HepG2 (cell line): ENCODE data around the gene MCF2L. TPM values are rescaled to one million over a fixed set of nuclear protein-coding genes. Genes with fewer than 3 reads are reported as not detected.

ENCODE experiments used
- CBX1 ChIP-seq: IDR thresholded peaks from one replicate; pipeline ENCODE4 v1.6.1; 2016; ENCODE audit warnings: antibody characterized with exemption, low read depth
- EZH2 ChIP-seq: conservative IDR thresholded peaks from 2 replicates; pipeline ENCODE4 v1.6.1; 2012; ENCODE audit warnings: mild to moderate bottlenecking, low read depth, low read length, moderate library complexity
- HDAC2 ChIP-seq: sonication (generic); formaldehyde crosslinking; IDR thresholded peaks from 2 replicates; pipeline ENCODE4 v1.4.0; 2020; ENCODE audit warnings: missing genetic modification reagents
- HOXD1 ChIP-seq: sonication (generic); formaldehyde crosslinking; IDR thresholded peaks from 2 replicates; pipeline ENCODE4 v1.5.0; 2020; ENCODE audit warnings: missing genetic modification reagents
- MAZ ChIP-seq, 2 experiments: sonication (generic) in 1 of 2; formaldehyde crosslinking in 1 of 2; IDR thresholded peaks; 2 replicates each; pipeline versions ENCODE4 v1.5.0 to v1.6.1; 2012 to 2020; ENCODE audit warnings: low read depth in 2 of 2, mild to moderate bottlenecking in 2 of 2, borderline replicate concordance in 1 of 2, improper control_type of control experiment in 1 of 2, low read length in 1 of 2, missing genetic modification reagents in 1 of 2, moderate library complexity in 1 of 2
- NCOA5 ChIP-seq: sonication (generic); formaldehyde crosslinking; IDR thresholded peaks from 2 replicates; pipeline ENCODE4 v1.4.0; 2020; ENCODE audit warnings: missing genetic modification reagents
- SIX4 ChIP-seq: sonication (generic); formaldehyde crosslinking; IDR thresholded peaks from 2 replicates; pipeline ENCODE4 v1.4.0; 2020; ENCODE audit warnings: missing genetic modification reagents
- SKI ChIP-seq: fragments of 450-650 bp; IDR thresholded peaks from one replicate; pipeline ENCODE4 v1.6.1; 2018; ENCODE audit warnings: mild to moderate bottlenecking; ENCODE audit not compliant: partially characterized antibody
- SOX6 ChIP-seq, 2 experiments: fragments of 450-650 bp in 1 of 2; sonication (generic) in 1 of 2; formaldehyde crosslinking in 1 of 2; IDR thresholded peaks; 2 replicates each; pipeline versions ENCODE4 v1.4.0 to v1.6.1; 2017 to 2020; ENCODE audit warnings: antibody characterized with exemption in 1 of 2, mild to moderate bottlenecking in 1 of 2, missing genetic modification reagents in 1 of 2
- TMF1 ChIP-seq: sonication (generic); formaldehyde crosslinking; IDR thresholded peaks from 2 replicates; pipeline ENCODE4 v1.8.1; 2022; ENCODE audit warnings: low read depth, missing genetic modification reagents
- YY1 ChIP-seq: IDR thresholded peaks from 2 replicates; pipeline ENCODE4 v1.6.1; 2011; ENCODE audit warnings: low read length, low read depth, moderate library complexity, mild to moderate bottlenecking; ENCODE audit not compliant: insufficient read depth, insufficient replicate concordance
- ZMAT3 ChIP-seq: sonication (generic); formaldehyde crosslinking; conservative IDR thresholded peaks from 2 replicates; pipeline ENCODE4 v1.7.0; 2021; ENCODE audit warnings: missing genetic modification reagents
- polyA plus RNA-seq, 8 experiments: library from polyadenylated mRNA; depleted of rRNA in 3 of 8; stranded (reverse) in 7 of 8; unstranded in 1 of 8; fragments of >200 nt; fragmentation: Illumina TruSeq in 4 of 8; extraction: Trizol in 4 of 8; gene quantifications; 2 replicates each; pipeline versions ENCODE4 v1.2.1 to v1.2.3, GENCODE V29; 2011 to 2016; ENCODE audit warnings: low read depth in 4 of 8, missing spikeins in 1 of 8, mixed read lengths in 1 of 8; ENCODE audit not compliant: insufficient read depth in 1 of 8
- total RNA-seq, 5 experiments: library from RNA; depleted of rRNA; stranded (reverse); fragments of >200 nt; fragmentation: Illumina TruSeq; extraction: Trizol; gene quantifications; 2 replicates each; pipeline ENCODE4 v1.2.3, GENCODE V29; 2016; ENCODE audit warnings: low read depth in 1 of 5
- TF ChIP-seq, protein P1 (sequence below): fragments of 450-650 bp; IDR thresholded peaks from 2 replicates; pipeline ENCODE4 v1.6.1; 2016
- TF ChIP-seq, protein P2 (sequence below): fragments of 450-650 bp; IDR thresholded peaks from 2 replicates; pipeline ENCODE4 v1.6.1; 2017
- TF ChIP-seq, protein P3 (sequence below): sonication (generic); formaldehyde crosslinking; conservative IDR thresholded peaks from 2 replicates; pipeline ENCODE4 v1.8.0; 2022; ENCODE audit warnings: low read depth, missing genetic modification reagents
- TF ChIP-seq, protein P4 (sequence below): IDR thresholded peaks from 2 replicates; pipeline ENCODE4 v1.6.1; 2016
- TF ChIP-seq, protein P5 (sequence below): sonication (generic); formaldehyde crosslinking; IDR thresholded peaks from 2 replicates; pipeline ENCODE4 v1.9.0; 2022; ENCODE audit warnings: missing genetic modification reagents, mild to moderate bottlenecking, borderline replicate concordance
- TF ChIP-seq, protein P6 (sequence below): sonication (generic); formaldehyde crosslinking; conservative IDR thresholded peaks from 2 replicates; pipeline ENCODE4 v1.4.0; 2020; ENCODE audit warnings: missing genetic modification reagents
- TF ChIP-seq, protein P7 (sequence below): sonication (generic); formaldehyde crosslinking; IDR thresholded peaks from 2 replicates; pipeline ENCODE4 v1.4.0; 2020; ENCODE audit warnings: mild to moderate bottlenecking, missing genetic modification reagents

Gene MCF2L
- total and polyA plus RNA-seq, 2 of the 13 experiments (the other 11 are each of a cell fraction or from before 2014, with no cell fraction given): 19.4 to 28.4 TPM

DNA sequence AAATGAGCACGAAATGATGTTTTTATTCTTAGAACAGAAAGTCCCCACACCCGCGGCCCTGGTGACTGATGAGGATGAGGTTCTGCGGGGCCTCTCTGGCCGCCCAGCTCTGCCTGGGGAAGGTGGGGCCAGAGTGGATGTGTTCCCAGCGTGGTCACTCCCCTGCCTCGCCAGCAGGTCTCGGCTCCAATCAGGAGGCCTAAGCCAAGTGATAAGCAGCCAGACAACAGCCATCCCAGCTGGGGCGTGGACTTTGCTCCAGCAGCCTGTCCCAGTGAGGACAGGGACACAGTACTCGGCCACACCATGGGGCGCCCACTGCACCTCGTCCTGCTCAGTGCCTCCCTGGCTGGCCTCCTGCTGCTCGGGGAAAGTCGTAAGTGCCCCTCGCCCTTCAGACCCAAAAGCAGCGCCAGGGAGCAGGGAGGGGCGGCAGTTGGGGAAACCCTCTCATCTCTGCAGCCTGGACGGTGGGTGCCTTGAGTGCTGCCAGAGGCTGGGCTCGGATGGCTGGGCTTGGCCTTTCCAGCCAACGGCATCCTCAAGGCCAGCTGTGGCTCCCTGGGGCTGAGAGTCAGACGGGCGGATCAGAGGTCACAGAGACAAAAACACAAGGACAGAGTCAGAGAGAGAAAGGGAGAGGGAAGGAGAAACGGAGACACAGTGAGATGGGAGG, 153.7 kb downstream of the MCF2L start, which contains the start of gene F10 (continued):
- TF ChIP-seq CBX1 (peak; percentile 94), SKI (peak; percentile 92), HDAC2 (CRISPR knock-in tag) (peak; percentile 74), EZH2 (no peak), TMF1 (peak; percentile 85), SOX6 (IDR thresholded peaks at IDR 0.05) (no peak), SOX6 (CRISPR knock-in tag; IDR thresholded peaks at IDR 0.05) (peak; percentile 75), MAZ (IDR thresholded peaks at IDR 0.05; ENCODE audit: borderline replicate concordance, low read depth, low read length) (0 out of 2 replicates have a peak, but pooled peaks have one; percentile 69), MAZ (CRISPR knock-in tag; IDR thresholded peaks at IDR 0.05; ENCODE audit: low read depth) (peak; percentile 77; the same call in 1 of the 2 replicates), HOXD1 (CRISPR knock-in tag) (peak; percentile 90; the same call in 1 of the 2 replicates), YY1 (peak; percentile 61), ZMAT3 (0 out of 2 replicates have a peak, but pooled peaks have one; percentile 41), SIX4 (CRISPR knock-in tag) (peak; percentile 45; the same call in 1 of the 2 replicates), NCOA5 (CRISPR knock-in tag) (no peak)
- TF ChIP-seq, protein P1, sequence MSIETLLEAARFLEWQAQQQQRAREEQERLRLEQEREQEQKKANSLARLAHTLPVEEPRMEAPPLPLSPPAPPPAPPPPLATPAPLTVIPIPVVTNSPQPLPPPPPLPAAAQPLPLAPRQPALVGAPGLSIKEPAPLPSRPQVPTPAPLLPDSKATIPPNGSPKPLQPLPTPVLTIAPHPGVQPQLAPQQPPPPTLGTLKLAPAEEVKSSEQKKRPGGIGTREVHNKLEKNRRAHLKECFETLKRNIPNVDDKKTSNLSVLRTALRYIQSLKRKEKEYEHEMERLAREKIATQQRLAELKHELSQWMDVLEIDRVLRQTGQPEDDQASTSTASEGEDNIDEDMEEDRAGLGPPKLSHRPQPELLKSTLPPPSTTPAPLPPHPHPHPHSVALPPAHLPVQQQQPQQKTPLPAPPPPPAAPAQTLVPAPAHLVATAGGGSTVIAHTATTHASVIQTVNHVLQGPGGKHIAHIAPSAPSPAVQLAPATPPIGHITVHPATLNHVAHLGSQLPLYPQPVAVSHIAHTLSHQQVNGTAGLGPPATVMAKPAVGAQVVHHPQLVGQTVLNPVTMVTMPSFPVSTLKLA: peak; percentile 45; the same call in 1 of the 2 replicates
- TF ChIP-seq, protein P2, sequence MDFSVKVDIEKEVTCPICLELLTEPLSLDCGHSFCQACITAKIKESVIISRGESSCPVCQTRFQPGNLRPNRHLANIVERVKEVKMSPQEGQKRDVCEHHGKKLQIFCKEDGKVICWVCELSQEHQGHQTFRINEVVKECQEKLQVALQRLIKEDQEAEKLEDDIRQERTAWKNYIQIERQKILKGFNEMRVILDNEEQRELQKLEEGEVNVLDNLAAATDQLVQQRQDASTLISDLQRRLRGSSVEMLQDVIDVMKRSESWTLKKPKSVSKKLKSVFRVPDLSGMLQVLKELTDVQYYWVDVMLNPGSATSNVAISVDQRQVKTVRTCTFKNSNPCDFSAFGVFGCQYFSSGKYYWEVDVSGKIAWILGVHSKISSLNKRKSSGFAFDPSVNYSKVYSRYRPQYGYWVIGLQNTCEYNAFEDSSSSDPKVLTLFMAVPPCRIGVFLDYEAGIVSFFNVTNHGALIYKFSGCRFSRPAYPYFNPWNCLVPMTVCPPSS: no peak
- TF ChIP-seq, protein P3, sequence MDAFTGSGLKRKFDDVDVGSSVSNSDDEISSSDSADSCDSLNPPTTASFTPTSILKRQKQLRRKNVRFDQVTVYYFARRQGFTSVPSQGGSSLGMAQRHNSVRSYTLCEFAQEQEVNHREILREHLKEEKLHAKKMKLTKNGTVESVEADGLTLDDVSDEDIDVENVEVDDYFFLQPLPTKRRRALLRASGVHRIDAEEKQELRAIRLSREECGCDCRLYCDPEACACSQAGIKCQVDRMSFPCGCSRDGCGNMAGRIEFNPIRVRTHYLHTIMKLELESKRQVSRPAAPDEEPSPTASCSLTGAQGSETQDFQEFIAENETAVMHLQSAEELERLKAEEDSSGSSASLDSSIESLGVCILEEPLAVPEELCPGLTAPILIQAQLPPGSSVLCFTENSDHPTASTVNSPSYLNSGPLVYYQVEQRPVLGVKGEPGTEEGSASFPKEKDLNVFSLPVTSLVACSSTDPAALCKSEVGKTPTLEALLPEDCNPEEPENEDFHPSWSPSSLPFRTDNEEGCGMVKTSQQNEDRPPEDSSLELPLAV (CRISPR knock-in tag): no peak
- TF ChIP-seq, protein P4, sequence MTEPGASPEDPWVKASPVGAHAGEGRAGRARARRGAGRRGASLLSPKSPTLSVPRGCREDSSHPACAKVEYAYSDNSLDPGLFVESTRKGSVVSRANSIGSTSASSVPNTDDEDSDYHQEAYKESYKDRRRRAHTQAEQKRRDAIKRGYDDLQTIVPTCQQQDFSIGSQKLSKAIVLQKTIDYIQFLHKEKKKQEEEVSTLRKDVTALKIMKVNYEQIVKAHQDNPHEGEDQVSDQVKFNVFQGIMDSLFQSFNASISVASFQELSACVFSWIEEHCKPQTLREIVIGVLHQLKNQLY (CRISPR knock-in tag): no peak; the same call in 1 of the 2 replicates
- TF ChIP-seq, protein P5, sequence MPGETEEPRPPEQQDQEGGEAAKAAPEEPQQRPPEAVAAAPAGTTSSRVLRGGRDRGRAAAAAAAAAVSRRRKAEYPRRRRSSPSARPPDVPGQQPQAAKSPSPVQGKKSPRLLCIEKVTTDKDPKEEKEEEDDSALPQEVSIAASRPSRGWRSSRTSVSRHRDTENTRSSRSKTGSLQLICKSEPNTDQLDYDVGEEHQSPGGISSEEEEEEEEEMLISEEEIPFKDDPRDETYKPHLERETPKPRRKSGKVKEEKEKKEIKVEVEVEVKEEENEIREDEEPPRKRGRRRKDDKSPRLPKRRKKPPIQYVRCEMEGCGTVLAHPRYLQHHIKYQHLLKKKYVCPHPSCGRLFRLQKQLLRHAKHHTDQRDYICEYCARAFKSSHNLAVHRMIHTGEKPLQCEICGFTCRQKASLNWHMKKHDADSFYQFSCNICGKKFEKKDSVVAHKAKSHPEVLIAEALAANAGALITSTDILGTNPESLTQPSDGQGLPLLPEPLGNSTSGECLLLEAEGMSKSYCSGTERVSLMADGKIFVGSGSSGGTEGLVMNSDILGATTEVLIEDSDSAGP: peak; percentile 96
- TF ChIP-seq, protein P6, sequence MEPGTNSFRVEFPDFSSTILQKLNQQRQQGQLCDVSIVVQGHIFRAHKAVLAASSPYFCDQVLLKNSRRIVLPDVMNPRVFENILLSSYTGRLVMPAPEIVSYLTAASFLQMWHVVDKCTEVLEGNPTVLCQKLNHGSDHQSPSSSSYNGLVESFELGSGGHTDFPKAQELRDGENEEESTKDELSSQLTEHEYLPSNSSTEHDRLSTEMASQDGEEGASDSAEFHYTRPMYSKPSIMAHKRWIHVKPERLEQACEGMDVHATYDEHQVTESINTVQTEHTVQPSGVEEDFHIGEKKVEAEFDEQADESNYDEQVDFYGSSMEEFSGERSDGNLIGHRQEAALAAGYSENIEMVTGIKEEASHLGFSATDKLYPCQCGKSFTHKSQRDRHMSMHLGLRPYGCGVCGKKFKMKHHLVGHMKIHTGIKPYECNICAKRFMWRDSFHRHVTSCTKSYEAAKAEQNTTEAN (CRISPR knock-in tag): peak; percentile 72; the same call in 1 of the 2 replicates
- TF ChIP-seq, protein P7, sequence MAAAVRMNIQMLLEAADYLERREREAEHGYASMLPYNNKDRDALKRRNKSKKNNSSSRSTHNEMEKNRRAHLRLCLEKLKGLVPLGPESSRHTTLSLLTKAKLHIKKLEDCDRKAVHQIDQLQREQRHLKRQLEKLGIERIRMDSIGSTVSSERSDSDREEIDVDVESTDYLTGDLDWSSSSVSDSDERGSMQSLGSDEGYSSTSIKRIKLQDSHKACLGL: peak; percentile 87
